NCI-H524 treated with DMSO at 0.1 percent for 48 hours (cell line): Measurements from ENCODE around the gene TIAM1.

ENCODE experiments used
- DNase-seq: peaks from one replicate; lab custom pipeline; 2025; lab: John Stamatoyannopoulos, UW

TIAM1 gene

GRCh38 chr21:31087639-31088473 lies 256.2 kb downstream of the TIAM1 start:
- no peak for DNase-seq

GRCh38 chr21:31084689-31085088 lies 259.4 kb downstream of the TIAM1 start:
- no peak for DNase-seq

GRCh38 chr21:31078796-31079195 lies 265.3 kb downstream of the TIAM1 start:
- no peak for DNase-seq

- DNase-seq = no peak
Measured at GRCh38 chr21:31078216-31078615, 265.8 kb downstream of the TIAM1 start.

- DNase-seq = no peak
Measured at GRCh38 chr21:31075848-31076247, 268.2 kb downstream of the TIAM1 start.

GRCh38 chr21:31072533-31072932 lies 271.5 kb downstream of the TIAM1 start:
- peak; percentile 80 for DNase-seq
